ENCODE measurements around the gene MBOAT2.

- TF ChIP-seq CTCF (IDR thresholded peaks at IDR 0.05 in 4 of 5, conservative IDR thresholded peaks at IDR 0.05 in 1 of 5), result no peak
- no peak for TF ChIP-seq POLR2A (IDR thresholded peaks at IDR 0.05)
These were observed 1.2 kb downstream of the MBOAT2 start for GRCh38 chr2:9002313-9002636.
